ENCODE measurements around the gene DPY19L3. TPM values are rescaled to one million over a fixed set of nuclear protein-coding genes. Genes with fewer than 3 reads are reported as not detected.

The DPY19L3 gene
- total RNA-seq, 2 experiments from 2014 or later, result 7.3 to 8.5 TPM

GRCh38 chr19:32427536-32427935 is 22.0 kb downstream of the DPY19L3 start:
- Histone ChIP-seq H3K27me3 (ENCODE audit: control insufficient read depth in 1 of 2, insufficient read depth in 2 of 2, low read length in 2 of 2) (no peaks in the 10 kb centered on the region), H3K4me1 (ENCODE audit: insufficient read depth, low read length) (no peaks in the 10 kb centered on the region), H3K27ac (ENCODE audit: low read depth in 1 of 2, low read length in 2 of 2) (no peak overlapping the region), H3K9me3 (ENCODE audit: control insufficient read depth in 1 of 2, insufficient read depth in 1 of 2, low read length in 2 of 2) (no peaks in the 10 kb centered on the region), H3K4me3 (ENCODE audit: low read length) (no peak overlapping the region), H3K36me3 (ENCODE audit: insufficient read depth, low read length) (no peaks in the 10 kb centered on the region)
- Mint-ChIP-seq H3K27ac (no peak overlapping the region), H3K36me3 (ENCODE audit: low read depth) (no peaks in the 10 kb centered on the region), H3K27me3 (no peaks in the 10 kb centered on the region), H3K4me1 (ENCODE audit: low read depth) (peaks cover 4% of the 10 kb centered on the region), H3K4me3 (no peak overlapping the region), H3K9me3 (no peaks in the 10 kb centered on the region)
- ATAC-seq (ENCODE audit: poor library complexity) (no peak), DNase-seq (no peak)
- TF ChIP-seq, protein P1, sequence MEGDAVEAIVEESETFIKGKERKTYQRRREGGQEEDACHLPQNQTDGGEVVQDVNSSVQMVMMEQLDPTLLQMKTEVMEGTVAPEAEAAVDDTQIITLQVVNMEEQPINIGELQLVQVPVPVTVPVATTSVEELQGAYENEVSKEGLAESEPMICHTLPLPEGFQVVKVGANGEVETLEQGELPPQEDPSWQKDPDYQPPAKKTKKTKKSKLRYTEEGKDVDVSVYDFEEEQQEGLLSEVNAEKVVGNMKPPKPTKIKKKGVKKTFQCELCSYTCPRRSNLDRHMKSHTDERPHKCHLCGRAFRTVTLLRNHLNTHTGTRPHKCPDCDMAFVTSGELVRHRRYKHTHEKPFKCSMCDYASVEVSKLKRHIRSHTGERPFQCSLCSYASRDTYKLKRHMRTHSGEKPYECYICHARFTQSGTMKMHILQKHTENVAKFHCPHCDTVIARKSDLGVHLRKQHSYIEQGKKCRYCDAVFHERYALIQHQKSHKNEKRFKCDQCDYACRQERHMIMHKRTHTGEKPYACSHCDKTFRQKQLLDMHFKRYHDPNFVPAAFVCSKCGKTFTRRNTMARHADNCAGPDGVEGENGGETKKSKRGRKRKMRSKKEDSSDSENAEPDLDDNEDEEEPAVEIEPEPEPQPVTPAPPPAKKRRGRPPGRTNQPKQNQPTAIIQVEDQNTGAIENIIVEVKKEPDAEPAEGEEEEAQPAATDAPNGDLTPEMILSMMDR (IDR thresholded peaks at IDR 0.05), result no peak
- ChIA-PET POLR2A (no interaction called here), CTCF (no interaction called here)
- intact Hi-C loops (cut with DNase I, micrococcal nuclease), result no loop called here

- Histone ChIP-seq H3K27ac (ENCODE audit: low read depth in 1 of 2, low read length in 2 of 2) (no peak overlapping the region), H3K9me3 (ENCODE audit: control insufficient read depth in 1 of 2, insufficient read depth in 1 of 2, low read length in 2 of 2) (no peaks in the 10 kb centered on the region), H3K27me3 (ENCODE audit: control insufficient read depth in 1 of 2, insufficient read depth in 2 of 2, low read length in 2 of 2) (no peaks in the 10 kb centered on the region), H3K4me1 (ENCODE audit: insufficient read depth, low read length) (no peaks in the 10 kb centered on the region), H3K36me3 (ENCODE audit: insufficient read depth, low read length) (no peaks in the 10 kb centered on the region), H3K4me3 (ENCODE audit: low read length) (no peak overlapping the region)
- Mint-ChIP-seq H3K4me1 (ENCODE audit: low read depth) (no peaks in the 10 kb centered on the region), H3K36me3 (ENCODE audit: low read depth) (peaks cover 33% of the 10 kb centered on the region), H3K27ac (no peak overlapping the region), H3K9me3 (no peaks in the 10 kb centered on the region), H3K4me3 (no peak overlapping the region), H3K27me3 (no peaks in the 10 kb centered on the region)
- DNase-seq (no peak), ATAC-seq (ENCODE audit: poor library complexity) (no peak)
- ChIA-PET CTCF (no interaction called here), POLR2A (no interaction called here)
- intact Hi-C loops (cut with DNase I, micrococcal nuclease), result no loop called here
- TF ChIP-seq, protein P1 (IDR thresholded peaks at IDR 0.05), result no peak
These were observed 31.1 kb downstream of the DPY19L3 start for GRCh38 chr19:32436692-32437091.

DNA sequence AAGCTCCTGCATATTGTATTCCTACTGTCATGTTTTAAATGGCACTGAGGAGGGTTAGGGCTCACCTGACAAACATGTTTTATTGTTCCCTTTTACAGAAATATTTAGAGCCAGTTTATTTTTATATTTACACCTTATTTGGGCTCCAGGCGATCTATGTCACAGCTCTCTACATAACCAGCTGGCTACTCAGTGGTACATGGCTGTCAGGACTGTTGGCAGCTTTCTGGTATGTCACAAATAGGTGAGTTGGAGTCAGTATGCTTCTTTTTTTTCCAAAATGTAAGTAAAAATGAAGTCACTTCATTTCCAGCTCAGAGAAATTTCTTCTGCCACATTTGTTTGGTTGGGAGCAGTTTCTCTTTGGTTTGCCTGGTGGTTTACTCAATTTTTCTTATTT is 31.5 kb downstream of the DPY19L3 start:
- Histone ChIP-seq H3K27ac (ENCODE audit: low read depth in 1 of 2, low read length in 2 of 2) (no peak overlapping the region), H3K27me3 (ENCODE audit: control insufficient read depth in 1 of 2, insufficient read depth in 2 of 2, low read length in 2 of 2) (no peaks in the 10 kb centered on the region), H3K4me3 (ENCODE audit: low read length) (no peak overlapping the region), H3K36me3 (ENCODE audit: insufficient read depth, low read length) (no peaks in the 10 kb centered on the region), H3K9me3 (ENCODE audit: control insufficient read depth in 1 of 2, insufficient read depth in 1 of 2, low read length in 2 of 2) (no peaks in the 10 kb centered on the region), H3K4me1 (ENCODE audit: insufficient read depth, low read length) (no peaks in the 10 kb centered on the region)
- ChIA-PET POLR2A (no interaction called here), CTCF (no interaction called here)
- Mint-ChIP-seq H3K4me3 (no peak overlapping the region), H3K27ac (no peak overlapping the region), H3K36me3 (ENCODE audit: low read depth) (peaks cover 33% of the 10 kb centered on the region), H3K27me3 (no peaks in the 10 kb centered on the region), H3K4me1 (ENCODE audit: low read depth) (no peaks in the 10 kb centered on the region), H3K9me3 (no peaks in the 10 kb centered on the region)
- TF ChIP-seq, protein P1 (IDR thresholded peaks at IDR 0.05), result no peak
- ATAC-seq (ENCODE audit: poor library complexity) (no peak), DNase-seq (no peak)
- intact Hi-C loops (cut with DNase I, micrococcal nuclease), result no loop called here
